ENCODE results near the gene KRCC1. TPM values are rescaled to one million over a fixed set of nuclear protein-coding genes. Genes with fewer than 3 reads are reported as not detected.

KRCC1 gene
- total RNA-seq, 1 donor, result 43.2 TPM

DNA sequence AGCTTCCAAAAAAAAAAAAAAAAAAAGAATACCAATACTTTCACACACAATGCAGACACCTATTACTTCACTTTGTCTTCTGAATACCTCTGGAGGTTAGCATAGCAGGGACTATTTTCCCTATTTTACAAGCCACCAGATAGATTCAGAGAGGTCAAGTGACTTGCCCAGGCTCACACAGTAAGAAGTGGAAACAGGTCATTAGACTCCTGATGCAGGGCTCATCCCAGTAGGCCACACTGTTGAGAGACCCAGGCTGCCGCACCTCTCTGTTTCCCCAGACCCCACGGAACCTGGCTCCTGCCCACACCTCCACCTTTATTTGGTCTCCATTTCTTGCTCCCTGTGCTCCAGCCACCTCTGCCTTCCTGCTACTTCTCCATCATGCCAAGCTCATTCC, 31.5 kb upstream of the KRCC1 start:
- TF ChIP-seq, protein P1, sequence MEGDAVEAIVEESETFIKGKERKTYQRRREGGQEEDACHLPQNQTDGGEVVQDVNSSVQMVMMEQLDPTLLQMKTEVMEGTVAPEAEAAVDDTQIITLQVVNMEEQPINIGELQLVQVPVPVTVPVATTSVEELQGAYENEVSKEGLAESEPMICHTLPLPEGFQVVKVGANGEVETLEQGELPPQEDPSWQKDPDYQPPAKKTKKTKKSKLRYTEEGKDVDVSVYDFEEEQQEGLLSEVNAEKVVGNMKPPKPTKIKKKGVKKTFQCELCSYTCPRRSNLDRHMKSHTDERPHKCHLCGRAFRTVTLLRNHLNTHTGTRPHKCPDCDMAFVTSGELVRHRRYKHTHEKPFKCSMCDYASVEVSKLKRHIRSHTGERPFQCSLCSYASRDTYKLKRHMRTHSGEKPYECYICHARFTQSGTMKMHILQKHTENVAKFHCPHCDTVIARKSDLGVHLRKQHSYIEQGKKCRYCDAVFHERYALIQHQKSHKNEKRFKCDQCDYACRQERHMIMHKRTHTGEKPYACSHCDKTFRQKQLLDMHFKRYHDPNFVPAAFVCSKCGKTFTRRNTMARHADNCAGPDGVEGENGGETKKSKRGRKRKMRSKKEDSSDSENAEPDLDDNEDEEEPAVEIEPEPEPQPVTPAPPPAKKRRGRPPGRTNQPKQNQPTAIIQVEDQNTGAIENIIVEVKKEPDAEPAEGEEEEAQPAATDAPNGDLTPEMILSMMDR (IDR thresholded peaks at IDR 0.05; ENCODE audit: insufficient read depth, low read length), result no peak
- DNase-seq (ENCODE audit: low read depth), result no peak
- H3K4me3 ChIP-seq (ENCODE audit: low read depth, low read length), result no peak overlapping the region

- no peak for DNase-seq (ENCODE audit: low read depth)
- TF ChIP-seq, protein P1 (IDR thresholded peaks at IDR 0.05; ENCODE audit: insufficient read depth, low read length), result no peak
- no peak overlapping the region for H3K4me3 ChIP-seq (ENCODE audit: low read depth, low read length)
Observed at GRCh38 chr2:88086401-88086800, 30.8 kb upstream of the KRCC1 start.

- DNase-seq (ENCODE audit: low read depth), result no peak
- TF ChIP-seq, protein P1 (IDR thresholded peaks at IDR 0.05; ENCODE audit: insufficient read depth, low read length), result no peak
- H3K4me3 ChIP-seq (ENCODE audit: low read depth, low read length), result no peak overlapping the region
Observed at GRCh38 chr2:88085602-88086001, 30.0 kb upstream of the KRCC1 start.

GRCh38 chr2:88085099-88085498, 29.5 kb upstream of the KRCC1 start:
- no peak overlapping the region for H3K4me3 ChIP-seq (ENCODE audit: low read depth, low read length)
- TF ChIP-seq, protein P1 (IDR thresholded peaks at IDR 0.05; ENCODE audit: insufficient read depth, low read length), result no peak
- no peak for DNase-seq (ENCODE audit: low read depth)

DNA sequence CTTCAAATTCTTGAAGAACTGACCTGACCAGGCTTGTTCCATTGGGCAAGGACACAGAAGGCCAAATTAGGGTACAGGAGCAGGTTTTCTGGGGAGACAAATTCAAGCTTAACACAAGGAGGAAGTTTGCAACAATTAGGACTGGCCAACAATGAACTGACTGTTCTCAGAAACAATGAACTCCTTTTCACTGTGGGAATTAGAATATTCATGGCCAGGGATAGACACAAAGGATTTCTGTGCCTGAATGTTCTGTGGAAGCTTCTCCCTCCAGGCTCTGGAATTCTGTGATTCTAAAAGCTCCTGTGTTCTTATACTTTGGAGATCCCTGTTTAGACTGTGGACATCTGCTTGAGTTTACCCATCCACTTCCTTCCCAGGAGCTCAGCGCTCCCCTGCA, 27.2 kb upstream of the KRCC1 start:
- H3K4me3 ChIP-seq (ENCODE audit: low read depth, low read length), result no peak overlapping the region
- TF ChIP-seq, protein P1 (IDR thresholded peaks at IDR 0.05; ENCODE audit: insufficient read depth, low read length), result no peak
- DNase-seq (ENCODE audit: low read depth), result no peak

- TF ChIP-seq, protein P1 (IDR thresholded peaks at IDR 0.05; ENCODE audit: insufficient read depth, low read length), result no peak
- no peak overlapping the region for H3K4me3 ChIP-seq (ENCODE audit: low read depth, low read length)
- no peak for DNase-seq (ENCODE audit: low read depth)
Observed at GRCh38 chr2:88081924-88082608, 26.5 kb upstream of the KRCC1 start.

GRCh38 chr2:88080545-88080944, 25.0 kb upstream of the KRCC1 start:
- H3K4me3 ChIP-seq (ENCODE audit: low read depth, low read length), result no peak overlapping the region
- DNase-seq (ENCODE audit: low read depth), result no peak
- TF ChIP-seq, protein P1 (IDR thresholded peaks at IDR 0.05; ENCODE audit: insufficient read depth, low read length), result no peak
